Measurements from ENCODE around the gene AURKB. TPM values are rescaled to one million over a fixed set of nuclear protein-coding genes. Genes with fewer than 3 reads are reported as not detected.

Gene AURKB
- total and polyA plus RNA-seq, 2 of the 13 experiments (the other 11 are each of a cell fraction or from before 2014, with no cell fraction given) = 29.5 to 75.3 TPM

GRCh38 chr17:8223356-8224126 is 13.2 kb upstream of the AURKB start (continued):
- TF ChIP-seq ZNF138 (CRISPR knock-in tag; IDR thresholded peaks at IDR 0.05; ENCODE audit: low read depth) = peak; percentile 36; the same call in 1 of the 2 replicates
- no peak for TF ChIP-seq U2AF2 (IDR thresholded peaks at IDR 0.05; ENCODE audit: low read depth, low read length)
- TF ChIP-seq ZNF251 (CRISPR knock-in tag; IDR thresholded peaks at IDR 0.05) = no peak
- TF ChIP-seq HNF1B (CRISPR knock-in tag; IDR thresholded peaks at IDR 0.05) = 0 out of 2 replicates have a peak, but pooled peaks have one; percentile 11
- TF ChIP-seq U2AF1 (optimal IDR thresholded peaks at IDR 0.05; ENCODE audit: low read depth, low read length) = peak; percentile 57
- 0 out of 2 replicates have a peak, but pooled peaks have one; percentile 8 for TF ChIP-seq ZBTB4 (CRISPR knock-in tag; IDR thresholded peaks at IDR 0.05; ENCODE audit: borderline replicate concordance)
- TF ChIP-seq NCOR1 (IDR thresholded peaks at IDR 0.05; ENCODE audit: borderline replicate concordance, low read length) = no peak
- TF ChIP-seq MIER2 (CRISPR knock-in tag; IDR thresholded peaks at IDR 0.05) = no peak
- no peak for TF ChIP-seq HNF4G (IDR thresholded peaks at IDR 0.05; ENCODE audit: borderline replicate concordance, low read depth, low read length)
- TF ChIP-seq HNF4G (CRISPR knock-in tag; IDR thresholded peaks at IDR 0.05; ENCODE audit: borderline replicate concordance, low read depth) = no peak
- no peak for TF ChIP-seq ZZZ3 (CRISPR knock-in tag; IDR thresholded peaks at IDR 0.05; ENCODE audit: borderline replicate concordance)
- 0 out of 2 replicates have a peak, but pooled peaks have one; percentile 30 for TF ChIP-seq KLF12 (CRISPR knock-in tag; IDR thresholded peaks at IDR 0.05; ENCODE audit: borderline replicate concordance)
- TF ChIP-seq ZSCAN31 (CRISPR knock-in tag; IDR thresholded peaks at IDR 0.05; ENCODE audit: low read depth) = no peak
- peak; percentile 71 for TF ChIP-seq AGO2 (optimal IDR thresholded peaks at IDR 0.05; ENCODE audit: low read depth, low read length)
- no peak for TF ChIP-seq ZNF20 (CRISPR knock-in tag; IDR thresholded peaks at IDR 0.05)
- TF ChIP-seq CENPBD1 (CRISPR knock-in tag; IDR thresholded peaks at IDR 0.05; ENCODE audit: borderline replicate concordance, low read depth) = no peak
- TF ChIP-seq FOXK2 (IDR thresholded peaks at IDR 0.05) = no peak
- TF ChIP-seq GFI1 (CRISPR knock-in tag; IDR thresholded peaks at IDR 0.05; ENCODE audit: borderline replicate concordance) = peak; percentile 64; the same call in 1 of the 2 replicates
- no peak for TF ChIP-seq REXO4 (CRISPR knock-in tag; IDR thresholded peaks at IDR 0.05; ENCODE audit: borderline replicate concordance)
- no peak; the same call in 1 of the 2 replicates for TF ChIP-seq ETV6 (CRISPR knock-in tag; conservative IDR thresholded peaks at IDR 0.05)
- no peak for TF ChIP-seq ZNF451 (CRISPR knock-in tag; IDR thresholded peaks at IDR 0.05)
- TF ChIP-seq PHF20 (CRISPR knock-in tag; IDR thresholded peaks at IDR 0.05) = peak; percentile 25; the same call in 1 of the 2 replicates
- 0 out of 2 replicates have a peak, but pooled peaks have one; percentile 1 for TF ChIP-seq ZNF775 (CRISPR knock-in tag; IDR thresholded peaks at IDR 0.05; ENCODE audit: borderline replicate concordance)
- TF ChIP-seq ZNF460 (CRISPR knock-in tag; IDR thresholded peaks at IDR 0.05; ENCODE audit: borderline replicate concordance) = no peak

Measured in HepG2 (cell line).